A673 (cell line): ENCODE results near the gene PDE11A. TPM values are rescaled to one million over a fixed set of nuclear protein-coding genes. Genes with fewer than 3 reads are reported as not detected.
"Not testable (repeated sequence)": the region's sequence is repeated elsewhere in the genome, so short reads cannot be mapped to it uniquely, and the experiment has no call there.

Experiments used
- BruUV-seq: library from RNA; stranded (reverse); fragments of 400-500 nt; replicated peaks from 2 replicates; lab custom pipeline; 2021; lab: Mats Ljungman, UMichigan
- CTCF ChIA-PET: fragments of 300-600 bp; sonication (Branson Sonifier 250); formaldehyde crosslinking; loops from one replicate; lab custom pipeline; 2022; ENCODE audit warnings: antibody characterized with exemption; lab: Charles Lee
- POLR2A ChIA-PET: fragments of 300-600 bp; sonication (Branson Sonifier 250); formaldehyde crosslinking; loops from one replicate; lab custom pipeline; 2022; ENCODE audit warnings: antibody characterized with exemption; ENCODE audit not compliant: low non-redundant PET; lab: Charles Lee
- DNase-seq: peaks from one replicate; pipeline ENCODE4 v3.0.0-alpha.2; 2015; ENCODE audit warnings: low spot score
- H3K27ac ChIP-seq: fragments of 200-600 bp; sonication (generic); 2 replicates; pipeline ENCODE4 v1.5.1; 2016; ENCODE audit warnings: mixed run types, low read depth, mild to moderate bottlenecking, mixed read lengths, antibody characterized with exemption, low read length; ENCODE audit not compliant: poor library complexity, severe bottlenecking
- H3K27me3 ChIP-seq: fragments of 200-600 bp; sonication (generic); replicated peaks from 2 replicates; pipeline ENCODE4 v1.6.1; 2017; ENCODE audit warnings: mixed run types, low read depth, mild to moderate bottlenecking, mixed read lengths, antibody characterized with exemption, low read length; ENCODE audit not compliant: insufficient read depth, poor library complexity
- H3K36me3 ChIP-seq: fragments of 200-600 bp; sonication (generic); 2 replicates; pipeline ENCODE4 v1.6.1; 2016; ENCODE audit warnings: mixed run types, mild to moderate bottlenecking, mixed read lengths, antibody characterized with exemption, low read length; ENCODE audit not compliant: insufficient read depth, poor library complexity, severe bottlenecking
- H3K4me1 ChIP-seq: fragments of 200-600 bp; sonication (generic); 2 replicates; pipeline ENCODE4 v1.6.1; 2017; ENCODE audit warnings: mixed run types, mild to moderate bottlenecking, mixed read lengths, antibody characterized with exemption, low read length; ENCODE audit not compliant: insufficient read depth, poor library complexity, severe bottlenecking
- H3K4me3 ChIP-seq: fragments of 200-600 bp; sonication (generic); 2 replicates; pipeline ENCODE4 v1.5.1; 2016; ENCODE audit warnings: low read depth, mixed run types, mild to moderate bottlenecking, mixed read lengths, low read length; ENCODE audit not compliant: poor library complexity, severe bottlenecking
- H3K9me3 ChIP-seq: fragments of 200-600 bp; sonication (generic); 2 replicates; pipeline ENCODE4 v1.6.1; 2016; ENCODE audit warnings: mixed run types, low read depth, mild to moderate bottlenecking, mixed read lengths, antibody characterized with exemption, low read length; ENCODE audit not compliant: poor library complexity, severe bottlenecking
- EZH2 ChIP-seq: fragments of 200-600 bp; sonication (generic); IDR thresholded peaks from 2 replicates; pipeline ENCODE4 v1.6.1; 2017; ENCODE audit warnings: borderline replicate concordance, low read depth, mild to moderate bottlenecking, mixed read lengths, antibody characterized with exemption, low read length; ENCODE audit not compliant: poor library complexity, severe bottlenecking
- intact Hi-C: fragments of 100-400 bp; cut with micrococcal nuclease; formaldehyde crosslinking; loops from one replicate; pipeline ENCODE4 v1.10.0; 2022; ENCODE audit not compliant: unreplicated experiment
- total RNA-seq: library from RNA; stranded (reverse); gene quantifications from 2 replicates; pipeline ENCODE4 v1.2.3, GENCODE V29; 2021
- TF ChIP-seq, protein P1 (sequence below): fragments of 300-800, 200-600 bp; sonication (generic); conservative IDR thresholded peaks from 2 replicates; pipeline ENCODE4 v1.5.1; 2017; ENCODE audit warnings: low read depth, mild to moderate bottlenecking, antibody characterized with exemption, low read length, moderate library complexity, mixed read lengths

Gene PDE11A
- total RNA-seq, 1 experiment from 2014 or later: not detected

DNA sequence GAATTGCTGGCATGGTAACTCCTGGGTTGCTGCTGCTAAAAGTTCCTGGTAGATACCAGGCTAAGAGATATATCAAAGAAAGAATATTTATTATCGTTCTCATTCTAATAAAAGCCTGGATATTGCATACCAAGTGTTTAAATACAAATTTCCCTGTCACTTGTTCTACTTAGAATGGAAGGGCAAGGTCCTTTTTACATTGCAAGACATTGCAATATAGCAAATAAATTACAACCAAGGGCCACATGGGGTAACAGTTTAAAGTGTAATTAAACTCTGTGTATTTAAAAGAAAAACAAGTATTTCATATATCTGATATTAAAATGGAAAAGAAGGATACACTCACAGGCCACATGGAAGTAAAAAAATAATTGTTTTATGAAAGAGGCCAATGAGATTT lies 16.2 kb downstream of the PDE11A start:
- H3K4me3 ChIP-seq: no peak overlapping the region

DNA sequence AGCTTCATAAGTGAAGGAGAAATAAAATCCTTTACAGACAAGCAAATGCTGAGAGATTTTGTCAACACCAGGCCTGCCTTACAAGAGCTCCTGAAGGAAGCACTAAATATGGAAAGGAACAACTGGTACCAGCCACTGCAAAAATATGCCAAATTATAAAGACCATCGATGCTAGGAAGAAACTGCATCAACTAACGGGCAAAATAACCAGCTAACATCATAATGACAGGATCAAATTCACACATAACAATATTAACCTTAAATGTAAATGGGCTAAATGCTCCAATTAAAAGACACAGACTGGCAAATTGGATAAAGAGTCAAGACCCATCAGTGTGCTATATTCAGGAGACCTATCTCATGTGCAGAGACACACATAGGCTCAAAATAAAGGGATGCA lies 21.3 kb downstream of the PDE11A start:
- BruUV-seq, H3K36me3 ChIP-seq, H3K4me1 ChIP-seq, H3K4me3 ChIP-seq, DNase-seq, CTCF ChIA-PET, H3K27ac ChIP-seq, intact Hi-C loops, H3K9me3 ChIP-seq, POLR2A ChIA-PET, H3K27me3 ChIP-seq: not testable (repeated sequence)

More for the DNA sequence above, 16.2 kb downstream of the PDE11A start:
- ChIA-PET CTCF (no interaction called here), POLR2A (no interaction called here)
- Histone ChIP-seq H3K27ac (no peak overlapping the region), H3K36me3 (no peaks in the 10 kb centered on the region), H3K4me1 (no peaks in the 10 kb centered on the region), H3K27me3 (no peaks in the 10 kb centered on the region), H3K9me3 (no peaks in the 10 kb centered on the region)
- no TSS peak for BruUV-seq
- intact Hi-C loops: no loop called here
- TF ChIP-seq EZH2: no peak
- TF ChIP-seq, protein P1, sequence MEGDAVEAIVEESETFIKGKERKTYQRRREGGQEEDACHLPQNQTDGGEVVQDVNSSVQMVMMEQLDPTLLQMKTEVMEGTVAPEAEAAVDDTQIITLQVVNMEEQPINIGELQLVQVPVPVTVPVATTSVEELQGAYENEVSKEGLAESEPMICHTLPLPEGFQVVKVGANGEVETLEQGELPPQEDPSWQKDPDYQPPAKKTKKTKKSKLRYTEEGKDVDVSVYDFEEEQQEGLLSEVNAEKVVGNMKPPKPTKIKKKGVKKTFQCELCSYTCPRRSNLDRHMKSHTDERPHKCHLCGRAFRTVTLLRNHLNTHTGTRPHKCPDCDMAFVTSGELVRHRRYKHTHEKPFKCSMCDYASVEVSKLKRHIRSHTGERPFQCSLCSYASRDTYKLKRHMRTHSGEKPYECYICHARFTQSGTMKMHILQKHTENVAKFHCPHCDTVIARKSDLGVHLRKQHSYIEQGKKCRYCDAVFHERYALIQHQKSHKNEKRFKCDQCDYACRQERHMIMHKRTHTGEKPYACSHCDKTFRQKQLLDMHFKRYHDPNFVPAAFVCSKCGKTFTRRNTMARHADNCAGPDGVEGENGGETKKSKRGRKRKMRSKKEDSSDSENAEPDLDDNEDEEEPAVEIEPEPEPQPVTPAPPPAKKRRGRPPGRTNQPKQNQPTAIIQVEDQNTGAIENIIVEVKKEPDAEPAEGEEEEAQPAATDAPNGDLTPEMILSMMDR: no peak
- no peak for DNase-seq

DNA sequence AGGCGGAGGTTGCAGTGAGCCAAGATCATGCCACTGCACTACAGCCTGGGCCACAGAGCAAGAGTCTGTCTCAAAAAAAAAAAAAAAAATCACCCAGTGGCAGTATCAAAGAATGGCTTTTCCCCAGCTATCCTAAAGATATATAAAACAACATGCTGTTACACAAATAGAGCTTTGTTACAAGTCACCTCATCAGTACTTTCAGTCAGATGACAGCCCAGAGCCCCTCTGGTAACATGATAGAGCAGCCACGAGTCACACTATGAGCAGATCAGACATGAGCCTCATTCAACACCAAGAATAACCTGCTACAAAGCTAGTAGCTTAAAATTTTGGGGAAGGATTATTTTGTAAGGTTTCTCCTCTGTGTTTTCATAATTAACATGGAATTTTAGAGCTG lies 25.2 kb downstream of the PDE11A start:
- H3K27ac ChIP-seq: no peak overlapping the region
- BruUV-seq: no TSS peak
- TF ChIP-seq EZH2: no peak
- TF ChIP-seq, protein P1: no peak
- CTCF ChIA-PET: no interaction called here
- no peaks in the 10 kb centered on the region for H3K9me3 ChIP-seq
- POLR2A ChIA-PET: no interaction called here
- no peak for DNase-seq
- H3K36me3 ChIP-seq: no peaks in the 10 kb centered on the region
- intact Hi-C loops: no loop called here
- no peaks in the 10 kb centered on the region for H3K4me1 ChIP-seq
- no peak overlapping the region for H3K4me3 ChIP-seq
- no peaks in the 10 kb centered on the region for H3K27me3 ChIP-seq

DNA sequence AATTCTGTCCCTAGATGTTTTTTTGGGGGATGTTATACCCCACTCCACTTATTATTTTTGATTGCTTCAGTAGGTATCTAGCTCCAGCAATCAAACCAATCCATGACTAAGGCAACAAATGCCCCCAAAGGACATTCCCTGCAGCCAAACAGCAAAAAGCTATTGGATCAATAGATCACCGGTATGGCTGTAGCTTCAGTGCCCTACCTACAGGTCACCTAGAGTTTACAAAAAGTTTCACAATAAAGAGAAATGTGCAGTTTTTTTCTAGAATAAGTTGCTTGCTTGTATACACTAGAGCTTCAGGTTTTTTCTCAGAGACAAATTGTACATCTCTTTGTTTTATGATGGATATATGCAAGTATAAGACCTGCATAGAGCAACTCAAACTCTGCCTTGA lies 27.7 kb downstream of the PDE11A start:
- H3K36me3 ChIP-seq: no peaks in the 10 kb centered on the region
- no peaks in the 10 kb centered on the region for H3K27me3 ChIP-seq
- CTCF ChIA-PET: no interaction called here
- BruUV-seq: no TSS peak
- no peaks in the 10 kb centered on the region for H3K9me3 ChIP-seq
- intact Hi-C loops: no loop called here
- no peak for DNase-seq
- no peak for TF ChIP-seq EZH2
- TF ChIP-seq, protein P1: no peak
- H3K27ac ChIP-seq: no peak overlapping the region
- no peaks in the 10 kb centered on the region for H3K4me1 ChIP-seq
- H3K4me3 ChIP-seq: no peak overlapping the region
- POLR2A ChIA-PET: no interaction called here
